BLaER1 treated with 17β-estradiol and CSF1 and Interleukin-3, amounts not matched to agents 10 nM and 100 nM (cell line): Measurements from ENCODE around the gene MRPL57.
"Not testable (repeated sequence)": the region's sequence is repeated elsewhere in the genome, so short reads cannot be mapped to it uniquely, and the experiment has no call there.

Experiments
- H3K27ac ChIP-seq, 11 experiments: shearing (Covaris generic); formaldehyde crosslinking; 2 replicates each; pipeline ENCODE4 v1.8.1; 2022
- H3K27me3 ChIP-seq, 11 experiments: shearing (Covaris generic); formaldehyde crosslinking; 2 replicates each; pipeline ENCODE4 v1.8.1; 2022
- H3K36me3 ChIP-seq, 11 experiments: shearing (Covaris generic); formaldehyde crosslinking; 2 replicates each; pipeline ENCODE4 v1.8.1; 2022
- H3K4me1 ChIP-seq, 10 experiments: shearing (Covaris generic); formaldehyde crosslinking; 2 replicates each; pipeline ENCODE4 v1.8.1; 2022
- H3K4me2 ChIP-seq, 11 experiments: shearing (Covaris generic); formaldehyde crosslinking; 2 replicates each; pipeline ENCODE4 v1.8.1; 2022
- H3K4me3 ChIP-seq, 10 experiments: shearing (Covaris generic); formaldehyde crosslinking; 2 replicates each; pipeline ENCODE4 v1.8.1; 2022
- H3K9ac ChIP-seq, 11 experiments: shearing (Covaris generic); formaldehyde crosslinking; 2 replicates each; pipeline ENCODE4 v1.8.1; 2022
- H3K9me3 ChIP-seq, 11 experiments: shearing (Covaris generic); formaldehyde crosslinking; replicated peaks in 1 of 11; 2 replicates each; pipeline ENCODE4 v1.8.1; 2022
- H4K20me1 ChIP-seq, 11 experiments: shearing (Covaris generic); formaldehyde crosslinking; 2 replicates each; pipeline ENCODE4 v1.8.1; 2022
- Cebpa-rat ChIP-seq, 11 experiments: shearing (Covaris generic); IDR thresholded peaks; 2 replicates each; pipeline ENCODE4 v1.8.1; 2022

The MRPL57 gene

DNA sequence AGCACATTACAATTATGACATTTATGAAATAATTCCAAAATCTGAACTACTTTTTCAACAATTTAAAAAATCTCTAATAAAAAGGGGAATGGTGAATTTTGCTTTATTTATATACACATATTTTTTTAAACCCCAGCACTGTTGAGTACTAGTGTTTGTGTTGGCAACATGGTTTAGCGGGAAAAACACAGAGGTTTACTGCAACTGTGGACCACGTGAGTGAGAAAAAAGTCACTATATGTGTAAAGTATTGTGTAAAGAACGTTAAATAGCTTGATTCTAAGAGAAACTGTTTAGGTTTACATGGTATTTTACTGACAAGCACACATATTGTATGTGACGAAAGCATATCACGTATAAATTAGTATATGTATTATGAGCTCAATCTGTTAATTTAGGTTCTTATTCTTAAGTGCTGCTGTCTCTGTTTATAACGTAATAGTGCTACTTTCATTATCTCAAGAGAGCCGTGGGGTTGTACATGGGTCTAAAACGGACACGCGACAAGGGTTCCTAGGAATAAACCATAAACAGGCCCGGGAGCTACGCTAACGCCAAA lies 723 bp upstream of the MRPL57 start:
- Histone ChIP-seq H3K9me3 (no peaks in the 10 kb centered on the region), H3K36me3 (peaks cover 0 to 41% (median 28%) of the 10 kb centered on the region in 11 experiments; a peak in 19 of 22 replicates), H3K4me3 (peak overlapping the region; percentile 68 to 86 (median 82)), H3K27me3 (no peaks in the 10 kb centered on the region), H3K27ac (peak overlapping the region in 10 of 11 experiments; percentile 80 to 95 (median 91); a peak in 21 of 22 replicates), H3K4me2 (peak overlapping the region; percentile 61 to 93 (median 83)), H4K20me1 (peaks cover 0 to 9% (median 0%) of the 10 kb centered on the region in 11 experiments; a peak in 5 of 22 replicates), H3K9ac (peak overlapping the region; percentile 84 to 95 (median 93)), H3K4me1 (peaks cover 22 to 30% (median 25%) of the 10 kb centered on the region in 10 experiments)
- TF ChIP-seq Cebpa-rat (IDR thresholded peaks at IDR 0.05) = no peak

DNA sequence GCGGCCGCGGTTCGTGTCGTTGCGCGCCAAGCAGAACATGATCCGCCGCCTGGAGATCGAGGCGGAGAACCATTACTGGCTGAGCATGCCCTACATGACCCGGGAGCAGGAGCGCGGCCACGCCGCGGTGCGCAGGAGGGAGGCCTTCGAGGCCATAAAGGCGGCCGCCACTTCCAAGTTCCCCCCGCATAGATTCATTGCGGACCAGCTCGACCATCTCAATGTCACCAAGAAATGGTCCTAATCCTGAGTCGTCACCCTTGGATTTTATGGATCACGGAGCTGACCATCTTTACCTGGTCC lies 475 bp downstream of the MRPL57 start:
- peak overlapping the region; percentile 68 to 86 (median 82) for H3K4me3 ChIP-seq
- H4K20me1 ChIP-seq = peaks cover 0 to 9% (median 0%) of the 10 kb centered on the region in 11 experiments; a peak in 4 of 22 replicates
- peak overlapping the region; percentile 75 to 97 (median 88) for H3K4me2 ChIP-seq
- H3K36me3 ChIP-seq = peaks cover 0 to 29% (median 17%) of the 10 kb centered on the region in 11 experiments; a peak in 13 of 22 replicates
- H3K27me3 ChIP-seq = no peaks in the 10 kb centered on the region
- H3K9ac ChIP-seq = peak overlapping the region; percentile 84 to 95 (median 93)
- H3K27ac ChIP-seq = peak overlapping the region; percentile 80 to 95 (median 91)
- H3K4me1 ChIP-seq = peaks cover 22 to 30% (median 25%) of the 10 kb centered on the region in 10 experiments
- H3K9me3 ChIP-seq = no peaks in the 10 kb centered on the region
- TF ChIP-seq Cebpa-rat (IDR thresholded peaks at IDR 0.05) = no peak

- Histone ChIP-seq H3K4me3 (no peak overlapping the region), H3K4me1 (peaks cover 11 to 15% (median 13%) of the 10 kb centered on the region in 10 experiments), H3K36me3 (peaks cover 0 to 14% (median 8%) of the 10 kb centered on the region in 11 experiments; a peak in 10 of 22 replicates), H3K9ac (no peak overlapping the region), H3K27ac (no peak overlapping the region), H3K9me3 (peaks cover 0 to 14% (median 6%) of the 10 kb centered on the region in 11 experiments; a peak in 7 of 22 replicates), H4K20me1 (peaks cover 0 to 9% (median 0%) of the 10 kb centered on the region in 11 experiments; a peak in 3 of 22 replicates), H3K4me2 (no peak overlapping the region), H3K27me3 (no peaks in the 10 kb centered on the region)
- no peak for TF ChIP-seq Cebpa-rat (IDR thresholded peaks at IDR 0.05)
Measured at GRCh38 chr13:21181671-21182070, 5.2 kb downstream of the MRPL57 start.

- H3K27me3 ChIP-seq, H3K36me3 ChIP-seq, H3K4me1 ChIP-seq, H4K20me1 ChIP-seq, H3K27ac ChIP-seq, H3K4me2 ChIP-seq, H3K9ac ChIP-seq, H3K4me3 ChIP-seq: not testable (repeated sequence)
- H3K9me3 ChIP-seq = peaks cover 0 to 15% (median 6%) of the 10 kb centered on the region in 11 experiments; a peak in 8 of 22 replicates
Measured at GRCh38 chr13:21186410-21186809, 10.0 kb downstream of the MRPL57 start.

DNA sequence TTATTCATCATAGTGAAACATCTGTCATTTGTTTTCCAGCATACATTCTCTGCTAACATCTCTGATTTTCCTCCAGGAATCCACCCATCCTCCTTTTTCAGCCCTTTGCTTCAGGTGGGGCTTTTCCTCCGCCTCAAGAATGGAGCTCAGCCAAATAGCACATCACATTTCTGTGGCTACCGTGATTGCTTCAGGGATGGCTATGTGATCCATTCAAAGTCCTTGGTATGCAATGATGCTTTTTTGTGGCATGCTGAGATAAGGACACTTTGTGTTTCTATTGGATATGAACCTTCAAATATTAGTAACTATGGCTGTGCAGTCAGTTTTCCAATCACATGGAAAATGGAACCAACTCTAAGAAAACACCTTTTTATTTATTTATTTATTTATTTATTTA lies 18.3 kb downstream of the MRPL57 start:
- H3K27ac ChIP-seq, H3K36me3 ChIP-seq, H3K27me3 ChIP-seq, H3K9ac ChIP-seq, H3K4me2 ChIP-seq, H3K4me3 ChIP-seq, H4K20me1 ChIP-seq: not testable (repeated sequence)
- peaks cover 0 to 26% (median 13%) of the 10 kb centered on the region in 10 experiments; a peak in 13 of 20 replicates for H3K4me1 ChIP-seq
- H3K9me3 ChIP-seq = peaks cover 5 to 22% (median 10%) of the 10 kb centered on the region in 11 experiments

DNA sequence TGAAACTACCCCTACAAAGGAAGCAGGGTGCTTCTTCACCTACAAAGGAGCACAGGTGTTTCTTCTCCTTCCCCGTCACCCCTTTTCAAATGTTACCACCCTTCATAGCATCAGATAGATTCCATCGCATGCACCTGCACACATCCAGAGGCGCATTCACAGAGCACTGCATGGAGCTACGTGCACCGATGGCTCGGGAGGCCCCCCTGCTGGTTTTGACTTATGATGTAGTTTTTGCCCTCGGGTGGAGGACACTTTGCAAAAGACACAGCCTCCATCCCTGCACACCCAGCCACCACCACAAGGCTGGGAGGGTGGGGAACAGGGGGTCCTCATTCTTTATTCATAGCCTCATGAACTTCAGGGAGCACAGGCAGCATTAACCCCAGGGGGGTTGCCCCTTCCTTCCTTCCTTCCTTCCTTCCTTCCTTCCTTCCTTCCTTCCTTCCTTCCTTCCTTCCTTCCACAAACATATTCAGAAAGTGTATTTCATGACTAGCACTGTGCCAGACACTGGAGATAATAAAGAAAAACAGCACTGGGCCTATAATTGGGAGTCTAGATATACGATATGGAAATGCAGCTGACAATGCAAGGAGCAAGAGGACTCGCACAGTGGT lies 21.3 kb downstream of the MRPL57 start:
- H3K4me3 ChIP-seq, H4K20me1 ChIP-seq, H3K36me3 ChIP-seq, H3K9ac ChIP-seq, H3K27me3 ChIP-seq, H3K27ac ChIP-seq: not testable (repeated sequence)
- peaks cover 0 to 37% (median 14%) of the 10 kb centered on the region in 10 experiments; a peak in 13 of 20 replicates for H3K4me1 ChIP-seq
- peak overlapping the region in 5 of 11 experiments; percentile 21 to 45 (median 30); a peak in 3 of 22 replicates for H3K4me2 ChIP-seq
- peaks cover 28 to 46% (median 36%) of the 10 kb centered on the region in 11 experiments for H3K9me3 ChIP-seq

- Histone ChIP-seq H3K9me3 (peaks cover 28 to 51% (median 41%) of the 10 kb centered on the region in 11 experiments), H3K4me1 (peaks cover 0 to 38% (median 17%) of the 10 kb centered on the region in 10 experiments; a peak in 15 of 20 replicates), H3K4me2 (peak overlapping the region in 6 of 11 experiments; percentile 5 to 45 (median 26); a peak in 8 of 22 replicates)
- not testable (repeated sequence) for H3K9ac ChIP-seq, H3K36me3 ChIP-seq, H4K20me1 ChIP-seq, H3K4me3 ChIP-seq, H3K27me3 ChIP-seq, H3K27ac ChIP-seq
Measured at GRCh38 chr13:21198391-21198790, 21.9 kb downstream of the MRPL57 start.

DNA sequence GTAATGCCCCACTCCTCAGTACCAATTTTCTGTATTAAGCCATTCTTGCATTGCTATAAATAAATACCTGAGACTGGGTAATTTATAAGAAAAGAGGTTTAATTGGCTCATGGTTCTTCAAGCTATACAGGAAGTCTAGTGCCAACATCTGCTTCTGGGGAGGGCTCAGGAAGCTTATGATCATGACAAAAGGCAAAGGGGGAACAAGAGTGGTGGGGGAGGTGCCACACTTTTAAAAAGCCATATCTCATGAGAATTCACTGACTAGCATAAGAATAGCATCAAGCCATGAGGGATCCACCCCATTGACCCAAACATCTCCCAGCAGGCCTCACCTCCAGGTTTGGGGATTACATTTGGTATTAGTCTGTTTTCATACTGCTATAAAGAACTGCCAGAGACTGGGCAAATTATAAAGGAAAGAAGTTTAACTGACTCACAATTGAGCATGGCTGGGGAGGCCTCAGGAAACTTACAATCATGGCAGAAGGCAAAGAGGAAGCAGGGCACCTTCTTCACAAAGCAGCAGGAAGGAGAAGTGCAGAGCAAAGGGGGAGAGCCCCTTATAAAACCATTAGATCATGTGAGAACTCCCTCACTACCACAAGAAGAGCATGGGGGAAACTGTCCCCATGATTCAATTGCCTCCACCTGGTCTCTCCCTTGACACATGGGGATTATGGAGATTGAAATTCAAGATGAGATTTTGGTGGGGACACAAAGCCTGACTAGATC lies 25.2 kb downstream of the MRPL57 start:
- not testable (repeated sequence) for H3K9ac ChIP-seq

More for the DNA sequence above, 25.2 kb downstream of the MRPL57 start:
- Histone ChIP-seq H3K4me1 (peaks cover 0 to 30% (median 15%) of the 10 kb centered on the region in 10 experiments; a peak in 15 of 20 replicates), H3K9me3 (peaks cover 28 to 60% (median 43%) of the 10 kb centered on the region in 11 experiments), H3K27ac (peak overlapping the region in 2 of 11 experiments; percentile 1 to 42; a peak in 3 of 22 replicates), H3K4me3 (peak overlapping the region in 1 of 10 experiments; percentile 11; a peak in 1 of 20 replicates), H3K4me2 (peak overlapping the region in 6 of 11 experiments; percentile 4 to 31 (median 16); a peak in 7 of 22 replicates)
- H4K20me1 ChIP-seq, H3K36me3 ChIP-seq, H3K27me3 ChIP-seq: not testable (repeated sequence)
